RCC 7860 (cell line): ENCODE results near the gene VOPP1.
A peak's percentile ranks its signal among the peaks of the same experiment; 100 is the strongest.
"Not testable (repeated sequence)": the region's sequence is repeated elsewhere in the genome, so short reads cannot be mapped to it uniquely, and the experiment has no call there.

ENCODE experiments used
- DNase-seq: peaks from one replicate; pipeline ENCODE4 v3.0.0-alpha.2; 2015; ENCODE audit warnings: low spot score
- FAIRE-seq: peaks from 2 replicates; lab custom pipeline; 2012; peaks lifted over from hg19 to GRCh38; lab: Jason Lieb, UNC

VOPP1 gene

GRCh38 chr7:55572378-55573233 is at the start of gene VOPP1:
TSS of gene VOPP1 (minus strand) at chr7:55572502. CDS start at chr7:55572324, 178 bp downstream.
- peak; percentile 49 for DNase-seq
- FAIRE-seq, result no peak

- DNase-seq (no peak), FAIRE-seq (no peak)
These were observed 46.6 kb upstream of the VOPP1 start for GRCh38 chr7:55618913-55619312.

- FAIRE-seq, result not testable (repeated sequence)
These were observed 42.2 kb upstream of the VOPP1 start for GRCh38 chr7:55614365-55615064.

GRCh38 chr7:55609726-55610125 is 37.4 kb upstream of the VOPP1 start:
- not testable (repeated sequence) for DNase-seq, FAIRE-seq

More at GRCh38 chr7:55614365-55615064, 42.2 kb upstream of the VOPP1 start:
- not testable (repeated sequence) for DNase-seq

- not testable (repeated sequence) for DNase-seq
- peak; percentile 82 for FAIRE-seq
These were observed 33.4 kb upstream of the VOPP1 start for GRCh38 chr7:55605661-55606060.

GRCh38 chr7:55597944-55598499 is 25.7 kb upstream of the VOPP1 start:
- not testable (repeated sequence) for DNase-seq, FAIRE-seq

GRCh38 chr7:55597214-55597739 is 25.0 kb upstream of the VOPP1 start:
- not testable (repeated sequence) for FAIRE-seq, DNase-seq

GRCh38 chr7:55595511-55595910 is 23.2 kb upstream of the VOPP1 start:
- FAIRE-seq (no peak), DNase-seq (no peak)

- no peak for DNase-seq
These were observed 22.6 kb upstream of the VOPP1 start for GRCh38 chr7:55594870-55595269.

GRCh38 chr7:55594414-55594813 is 22.1 kb upstream of the VOPP1 start:
- DNase-seq (no peak), FAIRE-seq (no peak)

More at GRCh38 chr7:55594870-55595269, 22.6 kb upstream of the VOPP1 start:
- no peak for FAIRE-seq

GRCh38 chr7:55593515-55594318 is 21.4 kb upstream of the VOPP1 start:
- DNase-seq, result peak; percentile 36

GRCh38 chr7:55593172-55593514 is 20.8 kb upstream of the VOPP1 start:
- FAIRE-seq, result no peak
- no peak for DNase-seq

More at GRCh38 chr7:55593515-55594318, 21.4 kb upstream of the VOPP1 start:
- no peak for FAIRE-seq

- FAIRE-seq (no peak), DNase-seq (no peak)
These were observed 20.2 kb upstream of the VOPP1 start for GRCh38 chr7:55592492-55592891.

- no peak for DNase-seq
- no peak for FAIRE-seq
These were observed 19.1 kb upstream of the VOPP1 start for GRCh38 chr7:55591282-55591931.

GRCh38 chr7:55590517-55591281 is 18.4 kb upstream of the VOPP1 start:
- no peak for FAIRE-seq
- DNase-seq, result no peak

- no peak for DNase-seq
- no peak for FAIRE-seq
These were observed 17.6 kb upstream of the VOPP1 start for GRCh38 chr7:55589905-55590304.

- no peak for FAIRE-seq
- no peak for DNase-seq
These were observed 16.8 kb upstream of the VOPP1 start for GRCh38 chr7:55588976-55589604.

- DNase-seq, result no peak
- FAIRE-seq, result no peak
These were observed 16.0 kb upstream of the VOPP1 start for GRCh38 chr7:55588379-55588699.
